Kidney epithelial cell (primary cell): ENCODE results near the gene FHDC1. TPM values are rescaled to one million over a fixed set of nuclear protein-coding genes. Genes with fewer than 3 reads are reported as not detected.

Experiments used
- DNase-seq: peaks from one replicate; pipeline ENCODE4 v3.0.0-alpha.2; 2010; ENCODE audit warnings: low read depth
- H3K27me3 ChIP-seq: 2 replicates; pipeline ENCODE4 v1.6.0; 2011; ENCODE audit warnings: low read length; ENCODE audit not compliant: control insufficient read depth, insufficient read depth
- H3K36me3 ChIP-seq: 2 replicates; pipeline ENCODE4 v1.5.1; 2011; ENCODE audit warnings: low read length; ENCODE audit not compliant: control insufficient read depth, insufficient read depth
- H3K4me3 ChIP-seq: 2 replicates; pipeline ENCODE4 v1.5.1; 2011; ENCODE audit warnings: low read depth, mild to moderate bottlenecking, control low read depth, low read length
- total RNA-seq: library from RNA; depleted of rRNA; stranded (reverse); fragments of >200 nt; gene quantifications from 2 replicates; pipeline ENCODE4 v1.2.3, GENCODE V29; 2015
- TF ChIP-seq, protein P1 (sequence below): IDR thresholded peaks from 2 replicates; pipeline ENCODE4 v1.5.1; 2011; ENCODE audit warnings: mild to moderate bottlenecking, moderate library complexity, low read length, control low read depth, inconsistent platforms; ENCODE audit not compliant: insufficient read depth, poor library complexity, severe bottlenecking

The FHDC1 gene
- total RNA-seq, 1 donor from 2014 or later: 3.1 TPM

DNA sequence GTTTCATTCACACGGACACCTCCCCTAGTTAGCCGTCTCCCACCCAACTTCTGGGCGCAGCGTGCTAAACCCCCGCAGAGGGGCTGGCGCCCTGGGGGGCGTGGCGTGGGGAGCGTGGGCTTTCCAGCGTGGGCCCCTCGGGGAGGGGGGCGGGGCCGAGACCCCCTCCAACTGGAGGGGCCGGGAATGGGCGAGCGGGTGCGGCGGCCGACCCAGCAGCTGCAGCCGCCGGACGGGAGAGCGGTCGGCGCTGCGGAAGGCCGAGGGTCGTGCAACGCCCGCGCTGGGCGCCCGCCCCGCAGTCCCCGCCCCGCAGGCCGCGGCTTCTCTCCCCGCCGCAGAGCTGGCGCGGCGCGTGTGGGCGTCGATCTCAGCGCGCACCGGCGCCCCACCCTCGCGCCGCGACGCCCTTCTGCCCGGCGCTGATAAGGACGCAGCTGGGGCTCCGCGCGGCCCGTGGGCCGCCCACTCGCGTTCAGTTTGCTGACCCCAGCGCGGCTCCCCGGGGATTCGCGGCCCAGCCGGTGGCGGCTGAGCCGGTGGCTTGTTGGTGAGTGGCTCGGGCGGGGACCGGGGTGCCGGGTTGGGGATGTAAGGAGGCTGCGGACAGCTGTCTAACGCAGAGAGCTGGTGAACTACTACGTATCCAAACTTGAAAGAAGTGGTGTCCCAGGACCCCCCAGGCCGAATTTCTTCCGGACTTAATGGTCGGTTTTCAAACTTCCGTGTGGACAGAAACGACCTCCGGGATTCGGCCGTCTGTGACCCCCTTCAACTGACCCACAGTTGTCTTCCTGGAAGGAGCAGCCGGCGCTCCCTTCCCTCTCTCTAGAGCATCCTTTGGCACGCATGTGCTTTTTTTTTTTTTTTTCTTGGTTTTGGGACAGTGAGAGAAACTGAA is 1.5 kb downstream of the FHDC1 start:
- peaks cover 19% of the 10 kb centered on the region for H3K27me3 ChIP-seq
- H3K4me3 ChIP-seq: peak overlapping the region; percentile 47
- DNase-seq: no peak
- H3K36me3 ChIP-seq: no peaks in the 10 kb centered on the region
- TF ChIP-seq, protein P1, sequence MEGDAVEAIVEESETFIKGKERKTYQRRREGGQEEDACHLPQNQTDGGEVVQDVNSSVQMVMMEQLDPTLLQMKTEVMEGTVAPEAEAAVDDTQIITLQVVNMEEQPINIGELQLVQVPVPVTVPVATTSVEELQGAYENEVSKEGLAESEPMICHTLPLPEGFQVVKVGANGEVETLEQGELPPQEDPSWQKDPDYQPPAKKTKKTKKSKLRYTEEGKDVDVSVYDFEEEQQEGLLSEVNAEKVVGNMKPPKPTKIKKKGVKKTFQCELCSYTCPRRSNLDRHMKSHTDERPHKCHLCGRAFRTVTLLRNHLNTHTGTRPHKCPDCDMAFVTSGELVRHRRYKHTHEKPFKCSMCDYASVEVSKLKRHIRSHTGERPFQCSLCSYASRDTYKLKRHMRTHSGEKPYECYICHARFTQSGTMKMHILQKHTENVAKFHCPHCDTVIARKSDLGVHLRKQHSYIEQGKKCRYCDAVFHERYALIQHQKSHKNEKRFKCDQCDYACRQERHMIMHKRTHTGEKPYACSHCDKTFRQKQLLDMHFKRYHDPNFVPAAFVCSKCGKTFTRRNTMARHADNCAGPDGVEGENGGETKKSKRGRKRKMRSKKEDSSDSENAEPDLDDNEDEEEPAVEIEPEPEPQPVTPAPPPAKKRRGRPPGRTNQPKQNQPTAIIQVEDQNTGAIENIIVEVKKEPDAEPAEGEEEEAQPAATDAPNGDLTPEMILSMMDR: no peak

DNA sequence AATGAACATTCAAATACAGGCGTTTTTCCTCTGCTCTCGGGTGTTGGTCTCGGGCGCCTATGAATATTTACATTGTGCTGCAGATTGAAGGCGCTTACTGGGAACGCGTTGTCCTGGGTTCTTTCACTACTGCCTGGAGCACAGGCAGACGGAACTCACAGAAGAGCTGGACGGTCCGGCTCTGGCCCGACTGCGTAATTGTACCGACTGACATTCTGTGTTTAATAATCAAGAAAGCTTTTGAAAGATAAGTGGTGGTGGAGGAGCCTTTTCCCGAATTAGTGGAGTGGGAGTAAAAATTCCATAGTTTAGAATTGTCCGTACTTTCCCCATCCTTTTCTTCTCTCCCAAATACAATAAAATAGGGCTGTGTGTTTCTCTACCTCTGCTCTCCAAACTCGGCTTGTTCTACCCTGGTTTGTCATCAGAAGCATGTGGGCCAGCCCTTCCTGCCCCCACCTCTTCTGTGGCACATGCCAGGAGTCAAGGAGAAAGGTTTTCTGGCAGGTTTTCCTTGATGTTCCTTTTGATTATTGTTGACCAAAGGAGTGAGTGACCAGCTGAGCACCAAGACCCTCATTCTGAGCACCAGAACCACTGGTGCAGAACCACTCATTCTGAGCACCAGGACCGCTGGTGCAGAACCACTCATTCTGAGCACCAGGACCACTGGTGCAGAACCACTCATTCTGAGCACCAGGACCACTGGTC is 2.3 kb downstream of the FHDC1 start:
- Histone ChIP-seq H3K4me3 (peak overlapping the region; percentile 47), H3K27me3 (peaks cover 19% of the 10 kb centered on the region), H3K36me3 (no peaks in the 10 kb centered on the region)
- DNase-seq: no peak
- TF ChIP-seq, protein P1: no peak

DNA sequence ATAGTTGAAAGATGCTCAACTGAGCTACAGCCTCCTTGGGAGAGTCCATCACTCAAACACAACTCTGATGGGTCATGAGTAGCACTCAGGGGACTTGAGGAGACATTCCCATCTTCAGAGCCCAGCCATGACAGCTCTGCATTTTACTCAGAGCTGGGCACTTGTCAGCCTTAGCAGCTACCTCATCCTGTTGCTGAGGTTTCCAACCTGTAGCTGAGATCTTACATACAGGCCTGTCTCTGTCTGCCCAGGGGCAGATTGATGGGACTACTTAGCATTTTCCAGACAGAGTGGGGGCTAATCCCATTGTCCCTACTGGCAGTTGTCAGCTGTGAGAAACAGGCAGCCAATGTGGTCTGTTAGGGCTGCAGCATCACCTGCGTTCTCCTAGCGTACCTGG is 3.5 kb downstream of the FHDC1 start:
- no peaks in the 10 kb centered on the region for H3K36me3 ChIP-seq
- no peak overlapping the region for H3K4me3 ChIP-seq
- DNase-seq: no peak
- TF ChIP-seq, protein P1: no peak
- H3K27me3 ChIP-seq: peaks cover 19% of the 10 kb centered on the region

DNA sequence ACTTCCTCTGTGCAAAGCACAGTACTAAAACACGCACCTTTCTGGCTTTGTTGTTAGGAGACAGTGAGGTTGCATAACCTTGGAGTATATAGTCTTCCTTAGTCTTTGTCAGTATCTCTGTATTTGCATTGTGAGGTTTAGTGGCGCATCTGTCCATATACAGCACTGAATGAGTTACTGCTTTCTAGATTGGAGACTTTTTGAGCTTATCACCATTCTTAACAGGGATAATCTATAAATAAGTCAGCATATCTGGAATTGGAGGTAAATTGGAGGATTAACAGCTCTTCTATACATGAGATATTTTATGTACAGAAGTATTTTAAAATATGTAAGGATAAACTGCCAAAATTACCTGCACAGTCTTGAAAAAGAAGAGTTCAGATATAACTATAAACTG is 4.3 kb downstream of the FHDC1 start:
- DNase-seq: no peak
- H3K27me3 ChIP-seq: peaks cover 19% of the 10 kb centered on the region
- TF ChIP-seq, protein P1: no peak
- H3K4me3 ChIP-seq: no peak overlapping the region
- no peaks in the 10 kb centered on the region for H3K36me3 ChIP-seq

DNA sequence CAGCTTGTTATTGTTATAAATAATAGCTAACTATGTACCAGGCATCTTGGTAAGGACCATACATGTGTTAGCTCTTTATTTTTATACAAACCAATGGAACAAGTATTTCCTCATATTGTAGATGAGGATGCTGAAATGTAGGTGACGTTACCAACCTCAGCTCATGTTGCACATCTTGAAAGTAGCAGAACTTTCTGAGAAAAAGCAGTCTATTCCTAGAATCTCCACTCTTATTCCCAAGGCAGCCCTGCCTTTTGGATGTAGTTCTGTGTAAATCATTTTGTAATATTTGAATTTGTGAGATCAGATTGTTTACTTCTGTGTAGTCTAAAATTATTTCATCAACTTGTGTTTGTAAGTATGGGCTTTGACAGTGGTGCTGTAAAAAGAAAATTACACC is 5.3 kb downstream of the FHDC1 start:
- no peak for DNase-seq
- Histone ChIP-seq H3K4me3 (no peak overlapping the region), H3K36me3 (no peaks in the 10 kb centered on the region), H3K27me3 (peaks cover 16% of the 10 kb centered on the region)
- TF ChIP-seq, protein P1: no peak
